Cardiac muscle cell (in vitro differentiated cells and primary cell): ENCODE data around the gene AMH. TPM values are rescaled to one million over a fixed set of nuclear protein-coding genes. Genes with fewer than 3 reads are reported as not detected.

ENCODE experiments used
- DNase-seq, 2 donors: peaks; one replicate each; pipeline versions ENCODE4 v3.0.0 to v3.0.0-alpha.2; 2010 to 2017; ENCODE audit warnings: low read depth in 1 of 2, low spot score in 1 of 2
- H3K27ac ChIP-seq: fragments of 200-600 bp; sonication (generic); 2 replicates; pipeline ENCODE4 v1.5.1; 2016
- H3K27me3 ChIP-seq: fragments of 200-600 bp; sonication (generic); 2 replicates; pipeline ENCODE4 v1.6.0; 2016; ENCODE audit warnings: control low read depth
- H3K36me3 ChIP-seq: fragments of 200-600 bp; sonication (generic); 2 replicates; pipeline ENCODE4 v1.5.1; 2016; ENCODE audit warnings: control low read depth
- H3K4me1 ChIP-seq: fragments of 200-600 bp; sonication (generic); 2 replicates; pipeline ENCODE4 v1.8.1; 2017; ENCODE audit warnings: low read depth, mild to moderate bottlenecking, mixed run types
- H3K4me3 ChIP-seq: fragments of 200-600 bp; sonication (generic); 2 replicates; pipeline ENCODE4 v1.5.1; 2016; ENCODE audit warnings: mild to moderate bottlenecking
- H3K9me3 ChIP-seq: fragments of 200-600 bp; sonication (generic); 2 replicates; pipeline ENCODE4 v1.5.1; 2017; ENCODE audit warnings: low read depth, mild to moderate bottlenecking, control low read depth
- CTCF ChIP-seq: IDR thresholded peaks from 2 replicates; pipeline ENCODE4 v1.5.1; 2012; ENCODE audit warnings: low read depth, mild to moderate bottlenecking, low read length
- polyA plus RNA-seq: library from polyadenylated mRNA; unstranded; fragments of >200 nt; fragmentation: Nextera tagmentation; extraction: Ambion mirVana; gene quantifications from 2 replicates; pipeline ENCODE4 v1.2.1, GENCODE V29; 2016
- total RNA-seq: library from RNA; depleted of rRNA; stranded (reverse); fragments of >200 nt; gene quantifications from 2 replicates; pipeline ENCODE4 v1.2.3, GENCODE V29; 2016

AMH gene
- total and polyA plus RNA-seq, 2 experiments from 2014 or later = 24.1 to 71.4 TPM

- Histone ChIP-seq H3K27ac (no peak overlapping the region), H3K36me3 (peaks cover 43% of the 10 kb centered on the region), H3K4me3 (no peak overlapping the region), H3K27me3 (peaks cover 11% of the 10 kb centered on the region), H3K9me3 (no peaks in the 10 kb centered on the region), H3K4me1 (no peaks in the 10 kb centered on the region)
- DNase-seq = peak in 1 of 2 donors; percentile 78
- no peak for TF ChIP-seq CTCF
These were observed 2.2 kb upstream of the AMH start for GRCh38 chr19:2246801-2247361.

- Histone ChIP-seq H3K9me3 (no peaks in the 10 kb centered on the region), H3K4me3 (no peak overlapping the region), H3K36me3 (peaks cover 43% of the 10 kb centered on the region), H3K27me3 (peaks cover 18% of the 10 kb centered on the region), H3K27ac (no peak overlapping the region), H3K4me1 (no peaks in the 10 kb centered on the region)
- no peak for DNase-seq
- TF ChIP-seq CTCF = no peak
These were observed 1.6 kb upstream of the AMH start for GRCh38 chr19:2247433-2248101.

GRCh38 chr19:2248136-2249009, 750 bp upstream of the AMH start:
- H3K27me3 ChIP-seq = peaks cover 24% of the 10 kb centered on the region
- H3K4me3 ChIP-seq = no peak overlapping the region
- H3K4me1 ChIP-seq = no peaks in the 10 kb centered on the region
- peak overlapping the region; percentile 51 for H3K27ac ChIP-seq
- H3K36me3 ChIP-seq = peaks cover 43% of the 10 kb centered on the region
- DNase-seq = no peak
- H3K9me3 ChIP-seq = no peaks in the 10 kb centered on the region
- no peak for TF ChIP-seq CTCF

GRCh38 chr19:2249880-2250765, 1.0 kb downstream of the AMH start:
- no peaks in the 10 kb centered on the region for H3K9me3 ChIP-seq
- peaks cover 24% of the 10 kb centered on the region for H3K27me3 ChIP-seq
- TF ChIP-seq CTCF = no peak
- peaks cover 3% of the 10 kb centered on the region for H3K4me1 ChIP-seq
- peak overlapping the region; percentile 51 for H3K27ac ChIP-seq
- no peak overlapping the region for H3K4me3 ChIP-seq
- DNase-seq = no peak
- peaks cover 28% of the 10 kb centered on the region for H3K36me3 ChIP-seq

- peaks cover 3% of the 10 kb centered on the region for H3K4me1 ChIP-seq
- H3K27ac ChIP-seq = no peak overlapping the region
- H3K9me3 ChIP-seq = no peaks in the 10 kb centered on the region
- DNase-seq = no peak
- H3K36me3 ChIP-seq = peaks cover 21% of the 10 kb centered on the region
- peaks cover 24% of the 10 kb centered on the region for H3K27me3 ChIP-seq
- H3K4me3 ChIP-seq = no peak overlapping the region
- no peak for TF ChIP-seq CTCF
These were observed 1.6 kb downstream of the AMH start for GRCh38 chr19:2250766-2251105.
